GM23338 (cell line): ENCODE measurements around the gene TENM3. TPM values are rescaled to one million over a fixed set of nuclear protein-coding genes. Genes with fewer than 3 reads are reported as not detected.

Experiments used
- ATAC-seq: fragments of 200-7000 bp; cut with Tn5 transposase; 3 replicates; pipeline ENCODE4 v1.9.1; 2020
- DNase-seq: peaks from one replicate; pipeline ENCODE4 v3.0.0-alpha.2; 2015; ENCODE audit warnings: low spot score
- H2AFZ ChIP-seq: fragments of 200-600 bp; sonication (generic); 2 replicates; pipeline ENCODE4 v1.8.0; 2016; ENCODE audit warnings: antibody characterized with exemption, mild to moderate bottlenecking, moderate library complexity
- H3F3A ChIP-seq: fragments of 200-600 bp; sonication (generic); replicated peaks from 2 replicates; pipeline ENCODE4 v1.8.0; 2017; ENCODE audit warnings: antibody characterized with exemption, mixed run types, low read depth
- H3K27ac ChIP-seq: fragments of 200-600 bp; sonication (generic); 2 replicates; pipeline ENCODE4 v1.6.1; 2016; ENCODE audit warnings: low read depth
- H3K27me3 ChIP-seq: fragments of 200-600 bp; sonication (generic); 2 replicates; pipeline ENCODE4 v1.8.0; 2016; ENCODE audit warnings: mild to moderate bottlenecking, mixed run types, moderate library complexity; ENCODE audit not compliant: insufficient read depth
- H3K36me3 ChIP-seq: fragments of 200-600 bp; sonication (generic); 2 replicates; pipeline ENCODE4 v1.8.0; 2016; ENCODE audit warnings: mild to moderate bottlenecking; ENCODE audit not compliant: insufficient read depth
- H3K4me1 ChIP-seq: fragments of 200-600 bp; sonication (generic); 2 replicates; pipeline ENCODE4 v1.8.0; 2016; ENCODE audit warnings: mild to moderate bottlenecking, moderate library complexity; ENCODE audit not compliant: insufficient read depth
- H3K4me2 ChIP-seq: fragments of 200-600 bp; sonication (generic); 2 replicates; pipeline ENCODE4 v1.7.1; 2017; ENCODE audit warnings: mixed run types
- H3K4me3 ChIP-seq: fragments of 200-600 bp; sonication (generic); 2 replicates; pipeline ENCODE4 v1.6.1; 2016; ENCODE audit warnings: mixed run types
- H3K79me2 ChIP-seq: fragments of 200-600 bp; sonication (generic); replicated peaks from 2 replicates; pipeline ENCODE4 v1.8.0; 2017; ENCODE audit warnings: mild to moderate bottlenecking; ENCODE audit not compliant: insufficient read depth
- H3K9me2 ChIP-seq: fragments of 200-600 bp; sonication (generic); 2 replicates; pipeline ENCODE4 v1.8.0; 2017; ENCODE audit not compliant: insufficient read depth
- H4K20me1 ChIP-seq: fragments of 200-600 bp; sonication (generic); replicated peaks from 2 replicates; pipeline ENCODE4 v1.8.0; 2017; ENCODE audit warnings: mild to moderate bottlenecking; ENCODE audit not compliant: insufficient read depth
- H3K27ac Mint-ChIP-seq: 2 replicates; pipeline ENCODE4 v1.8.0; 2020; ENCODE audit warnings: inconsistent platforms, mild to moderate bottlenecking, moderate library complexity, mixed read lengths
- H3K27me3 Mint-ChIP-seq: 3 replicates; pipeline ENCODE4 v1.8.0; 2022; ENCODE audit warnings: low read depth, mild to moderate bottlenecking, moderate library complexity, mixed read lengths, inconsistent platforms; ENCODE audit not compliant: insufficient read depth, poor library complexity
- H3K36me3 Mint-ChIP-seq: 3 replicates; pipeline ENCODE4 v1.8.0; 2021; ENCODE audit warnings: low read depth, mild to moderate bottlenecking, inconsistent platforms, moderate library complexity, mixed read lengths
- H3K4me1 Mint-ChIP-seq: 3 replicates; pipeline ENCODE4 v1.8.0; 2020; ENCODE audit warnings: mild to moderate bottlenecking, inconsistent platforms, mixed read lengths
- H3K4me3 Mint-ChIP-seq: 3 replicates; pipeline ENCODE4 v1.8.0; 2021; ENCODE audit warnings: moderate library complexity, mild to moderate bottlenecking, inconsistent platforms, mixed read lengths
- H3K9me3 Mint-ChIP-seq: 3 replicates; pipeline ENCODE4 v1.8.0; 2020; ENCODE audit warnings: moderate library complexity, mild to moderate bottlenecking, inconsistent platforms, mixed read lengths
- CTCF ChIP-seq, 2 experiments: fragments of 200-600 bp in 1 of 2; sonication (generic) in 1 of 2; conservative IDR thresholded peaks; 2 replicates each; pipeline versions ENCODE4 v1.5.1 to v1.6.1; 2016 to 2017; ENCODE audit warnings: antibody characterized with exemption in 2 of 2, low read depth in 2 of 2, mild to moderate bottlenecking in 2 of 2, moderate library complexity in 1 of 2
- ETS1 ChIP-seq: IDR thresholded peaks from 2 replicates; pipeline ENCODE4 v1.6.1; 2016; ENCODE audit warnings: antibody characterized with exemption
- EZH2 ChIP-seq: fragments of 200-600 bp; sonication (generic); IDR thresholded peaks from one replicate; pipeline ENCODE4 v1.8.0; 2017; ENCODE audit warnings: antibody characterized with exemption, mild to moderate bottlenecking, low read depth; ENCODE audit not compliant: unreplicated experiment
- NANOG ChIP-seq: IDR thresholded peaks from 2 replicates; pipeline ENCODE4 v1.6.1; 2016; ENCODE audit warnings: antibody characterized with exemption, borderline replicate concordance
- POLR2AphosphoS5 ChIP-seq: IDR thresholded peaks from 2 replicates; pipeline ENCODE4 v1.6.1; 2016; ENCODE audit warnings: antibody characterized with exemption, low read depth
- REST ChIP-seq: IDR thresholded peaks from one replicate; pipeline ENCODE4 v1.6.1; 2018; ENCODE audit warnings: antibody characterized with exemption; ENCODE audit not compliant: unreplicated experiment
- ZNF114 ChIP-seq: fragments of 250-450 bp; sonication (Bioruptor Pico); IDR thresholded peaks from 2 replicates; pipeline ENCODE4 v1.5.0; 2020; ENCODE audit warnings: mild to moderate bottlenecking, moderate library complexity
- ZNF331 ChIP-seq: fragments of 250-450 bp; sonication (Bioruptor Pico); IDR thresholded peaks from 2 replicates; pipeline ENCODE4 v1.5.0; 2020; ENCODE audit warnings: low read depth, mild to moderate bottlenecking, moderate library complexity
- ZNF462 ChIP-seq: fragments of 250-450 bp; sonication (Bioruptor Pico); IDR thresholded peaks from 2 replicates; pipeline ENCODE4 v1.5.0; 2020; ENCODE audit warnings: mild to moderate bottlenecking, moderate library complexity
- polyA plus RNA-seq: library from polyadenylated mRNA; unstranded; fragments of >200 nt; fragmentation: Nextera tagmentation; extraction: Ambion mirVana; gene quantifications from 2 replicates; pipeline ENCODE4 v1.2.1, GENCODE V29; 2016
- total RNA-seq: library from RNA; depleted of rRNA; stranded (reverse); fragments of >200 nt; shearing (Covaris generic); gene quantifications from 2 replicates; pipeline ENCODE4 v1.2.3, GENCODE V29; 2014

TENM3 gene
- total and polyA plus RNA-seq, 2 experiments from 2014 or later: 22.2 to 128 TPM

- no peak overlapping the region for H3K4me2 ChIP-seq
- no peak overlapping the region for H3K27ac ChIP-seq
- ATAC-seq (no peak), DNase-seq (no peak)
- Mint-ChIP-seq H3K27me3 (peaks cover 2% of the 10 kb centered on the region), H3K27ac (no peak overlapping the region; the same call in 1 of the 2 replicates), H3K4me3 (no peak overlapping the region), H3K4me1 (peaks cover 19% of the 10 kb centered on the region), H3K36me3 (no peaks in the 10 kb centered on the region; the same call in 2 of the 3 replicates), H3K9me3 (no peaks in the 10 kb centered on the region)
- peaks cover 94% of the 10 kb centered on the region for H3K79me2 ChIP-seq
- H3K36me3 ChIP-seq: no peaks in the 10 kb centered on the region
- no peaks in the 10 kb centered on the region for H3K27me3 ChIP-seq
- H4K20me1 ChIP-seq: no peaks in the 10 kb centered on the region
- H3K4me3 ChIP-seq: no peak overlapping the region
- H3K4me1 ChIP-seq: peaks cover 14% of the 10 kb centered on the region
- TF ChIP-seq EZH2: no peak
- no peak for TF ChIP-seq ZNF331 (CRISPR knock-in tag)
- no peak overlapping the region for H2AFZ ChIP-seq
- no peaks in the 10 kb centered on the region for H3K9me2 ChIP-seq
- H3F3A ChIP-seq: no peaks in the 10 kb centered on the region
Measured at GRCh38 chr4:182465114-182465513, 221.9 kb downstream of the TENM3 start.

DNA sequence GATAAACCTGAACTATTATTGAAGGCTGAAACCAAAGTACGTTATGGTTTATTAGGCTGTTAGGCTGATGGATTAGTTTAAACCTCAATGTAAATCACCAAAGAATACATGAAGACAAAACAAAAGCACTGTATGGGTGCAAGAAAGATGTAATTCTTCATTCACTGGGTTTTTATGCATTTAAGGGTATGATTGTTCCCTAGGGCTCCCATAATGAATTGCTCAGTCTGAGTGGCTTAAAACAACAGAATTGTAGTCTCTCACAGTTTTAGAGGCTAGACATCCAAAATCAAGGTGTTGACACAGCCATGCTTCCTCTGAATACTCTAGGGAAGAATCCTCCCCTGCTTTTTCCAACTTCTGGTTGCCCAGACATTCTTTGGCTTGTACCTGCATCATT, 222.8 kb downstream of the TENM3 start:
- Histone ChIP-seq H3K4me1 (peaks cover 18% of the 10 kb centered on the region), H3K4me2 (no peak overlapping the region), H3K27ac (no peak overlapping the region), H2AFZ (no peak overlapping the region), H4K20me1 (no peaks in the 10 kb centered on the region), H3K79me2 (peaks cover 86% of the 10 kb centered on the region), H3K27me3 (no peaks in the 10 kb centered on the region), H3F3A (no peaks in the 10 kb centered on the region), H3K36me3 (no peaks in the 10 kb centered on the region), H3K4me3 (no peak overlapping the region), H3K9me2 (no peaks in the 10 kb centered on the region)
- H3K27me3 Mint-ChIP-seq: peaks cover 2% of the 10 kb centered on the region
- no peak for ATAC-seq
- no peaks in the 10 kb centered on the region; the same call in 2 of the 3 replicates for H3K36me3 Mint-ChIP-seq
- H3K9me3 Mint-ChIP-seq: no peaks in the 10 kb centered on the region
- no peak overlapping the region for H3K27ac Mint-ChIP-seq
- no peak overlapping the region for H3K4me3 Mint-ChIP-seq
- H3K4me1 Mint-ChIP-seq: peaks cover 25% of the 10 kb centered on the region
- no peak for DNase-seq
- TF ChIP-seq NANOG (no peak), ZNF462 (CRISPR knock-in tag) (no peak), ZNF114 (CRISPR knock-in tag) (no peak), ZNF331 (CRISPR knock-in tag) (no peak), ETS1 (no peak), POLR2AphosphoS5 (no peak), REST (no peak), EZH2 (no peak), CTCF (conservative IDR thresholded peaks at IDR 0.05; ENCODE audit: low read depth in 2 of 2) (no peak)
